ENCODE results near the gene PHETA2. TPM values are rescaled to one million over a fixed set of nuclear protein-coding genes. Genes with fewer than 3 reads are reported as not detected.
A peak's percentile ranks its signal among the peaks of the same experiment; 100 is the strongest.

PHETA2 gene
- polyA plus RNA-seq, 4 donors: 4.9 to 11.6 (median 9.2) TPM

GRCh38 chr22:42079319-42080251 lies 5.5 kb downstream of the PHETA2 start, which contains the start of gene SMDT1:
Gene SMDT1, plus strand, starts transcription at chr22:42079700. Its CDS starts 69 bp downstream, at chr22:42079769.
- FAIRE-seq (no peak), DNase-seq (peak; percentile 99)
- H3K36me3 ChIP-seq (ENCODE audit: control insufficient read depth in 3 of 3, insufficient read depth in 2 of 3, low read depth in 1 of 3, low read length in 3 of 3): peaks cover 0 to 57% (median 9%) of the 10 kb centered on the region in 3 donors
- H3K4me3 ChIP-seq (ENCODE audit: low read depth in 1 of 3, low read length in 3 of 3): peak within 1 kb of the TSS; percentile 60 to 85 (median 68)
- peaks cover 3 to 30% (median 8%) of the 10 kb centered on the region in 3 donors for H3K4me1 ChIP-seq (ENCODE audit: control insufficient read depth in 3 of 3, insufficient read depth in 2 of 3, low read depth in 1 of 3, low read length in 2 of 3)
- H3K9me3 ChIP-seq (ENCODE audit: control insufficient read depth in 2 of 2, insufficient read depth in 1 of 2, low read depth in 1 of 2, low read length in 1 of 2): no peaks in the 10 kb centered on the region
- peak within 1 kb of the TSS; percentile 96 to 99 (median 98) for H3K27ac ChIP-seq (ENCODE audit: low read depth in 1 of 3, low read length in 2 of 3)
- H3K27me3 ChIP-seq (ENCODE audit: control insufficient read depth in 3 of 3, insufficient read depth in 3 of 3, low read length in 3 of 3): no peaks in the 10 kb centered on the region
- WGBS, 3 donors: 0% methylated on average over 65 to 71 of the region's 71 CpGs

GRCh38 chr22:42080287-42080686 lies 6.2 kb downstream of the PHETA2 start:
- H3K4me1 ChIP-seq (ENCODE audit: control insufficient read depth in 3 of 3, insufficient read depth in 2 of 3, low read depth in 1 of 3, low read length in 2 of 3): peaks cover 3 to 23% (median 8%) of the 10 kb centered on the region in 3 donors
- H3K27me3 ChIP-seq (ENCODE audit: control insufficient read depth in 3 of 3, insufficient read depth in 3 of 3, low read length in 3 of 3): no peaks in the 10 kb centered on the region
- 0 to 2% (median 1%) methylated on average over 14 of the region's 14 CpGs for WGBS, 3 donors
- H3K36me3 ChIP-seq (ENCODE audit: control insufficient read depth in 3 of 3, insufficient read depth in 2 of 3, low read depth in 1 of 3, low read length in 3 of 3): peaks cover 2 to 62% (median 10%) of the 10 kb centered on the region in 3 donors
- peak overlapping the region; percentile 52 to 85 (median 60) for H3K4me3 ChIP-seq (ENCODE audit: low read depth in 1 of 3, low read length in 3 of 3)
- H3K9me3 ChIP-seq (ENCODE audit: control insufficient read depth in 2 of 2, insufficient read depth in 1 of 2, low read depth in 1 of 2, low read length in 1 of 2): no peaks in the 10 kb centered on the region
- H3K27ac ChIP-seq (ENCODE audit: low read depth in 1 of 3, low read length in 2 of 3): peak overlapping the region; percentile 96 to 99 (median 98)
- no peak for FAIRE-seq
- DNase-seq: peak; percentile 55 to 70

GRCh38 chr22:42083119-42083518 lies 9.1 kb downstream of the PHETA2 start:
- peaks cover 3 to 18% (median 8%) of the 10 kb centered on the region in 3 donors for H3K4me1 ChIP-seq (ENCODE audit: control insufficient read depth in 3 of 3, insufficient read depth in 2 of 3, low read depth in 1 of 3, low read length in 2 of 3)
- no peak for FAIRE-seq

GRCh38 chr22:42084874-42085273 lies 10.8 kb downstream of the PHETA2 start:
- peaks cover 2 to 14% (median 4%) of the 10 kb centered on the region in 3 donors for H3K4me1 ChIP-seq (ENCODE audit: control insufficient read depth in 3 of 3, insufficient read depth in 2 of 3, low read depth in 1 of 3, low read length in 2 of 3)

More at GRCh38 chr22:42083119-42083518, 9.1 kb downstream of the PHETA2 start:
- 82 to 95% (median 87%) methylated on average over 4 of the region's 4 CpGs for WGBS, 3 donors
- Histone ChIP-seq H3K27ac (ENCODE audit: low read depth in 1 of 3, low read length in 2 of 3) (no peak overlapping the region), H3K27me3 (ENCODE audit: control insufficient read depth in 3 of 3, insufficient read depth in 3 of 3, low read length in 3 of 3) (no peaks in the 10 kb centered on the region), H3K4me3 (ENCODE audit: low read depth in 1 of 3, low read length in 3 of 3) (no peak overlapping the region), H3K9me3 (ENCODE audit: control insufficient read depth in 2 of 2, insufficient read depth in 1 of 2, low read depth in 1 of 2, low read length in 1 of 2) (no peaks in the 10 kb centered on the region), H3K36me3 (ENCODE audit: control insufficient read depth in 3 of 3, insufficient read depth in 2 of 3, low read depth in 1 of 3, low read length in 3 of 3) (peaks cover 7 to 41% (median 16%) of the 10 kb centered on the region in 3 donors)
- DNase-seq: no peak

GRCh38 chr22:42086051-42086450 lies 12.0 kb downstream of the PHETA2 start:
- 65 to 73% (median 70%) methylated on average over 6 of the region's 6 CpGs for WGBS, 3 donors
- no peak overlapping the region for H3K27ac ChIP-seq (ENCODE audit: low read depth in 1 of 3, low read length in 2 of 3)
- no peak for FAIRE-seq
- DNase-seq: no peak
- peaks cover 2 to 10% (median 4%) of the 10 kb centered on the region in 3 donors for H3K4me1 ChIP-seq (ENCODE audit: control insufficient read depth in 3 of 3, insufficient read depth in 2 of 3, low read depth in 1 of 3, low read length in 2 of 3)
- H3K4me3 ChIP-seq (ENCODE audit: low read depth in 1 of 3, low read length in 3 of 3): no peak overlapping the region
- peaks cover 0 to 3% of the 10 kb centered on the region in 2 donors for H3K9me3 ChIP-seq (ENCODE audit: control insufficient read depth in 2 of 2, insufficient read depth in 1 of 2, low read depth in 1 of 2, low read length in 1 of 2)
- H3K36me3 ChIP-seq (ENCODE audit: control insufficient read depth in 3 of 3, insufficient read depth in 2 of 3, low read depth in 1 of 3, low read length in 3 of 3): peaks cover 7 to 36% (median 16%) of the 10 kb centered on the region in 3 donors
- H3K27me3 ChIP-seq (ENCODE audit: control insufficient read depth in 3 of 3, insufficient read depth in 3 of 3, low read length in 3 of 3): no peaks in the 10 kb centered on the region

More at GRCh38 chr22:42084874-42085273, 10.8 kb downstream of the PHETA2 start:
- WGBS, 3 donors: 92 to 95% (median 94%) methylated on average over 8 of the region's 8 CpGs
- DNase-seq (no peak), FAIRE-seq (no peak)
- no peaks in the 10 kb centered on the region for H3K27me3 ChIP-seq (ENCODE audit: control insufficient read depth in 3 of 3, insufficient read depth in 3 of 3, low read length in 3 of 3)
- H3K36me3 ChIP-seq (ENCODE audit: control insufficient read depth in 3 of 3, insufficient read depth in 2 of 3, low read depth in 1 of 3, low read length in 3 of 3): peaks cover 7 to 36% (median 16%) of the 10 kb centered on the region in 3 donors
- H3K9me3 ChIP-seq (ENCODE audit: control insufficient read depth in 2 of 2, insufficient read depth in 1 of 2, low read depth in 1 of 2, low read length in 1 of 2): peaks cover 0 to 3% of the 10 kb centered on the region in 2 donors
- no peak overlapping the region for H3K4me3 ChIP-seq (ENCODE audit: low read depth in 1 of 3, low read length in 3 of 3)
- H3K27ac ChIP-seq (ENCODE audit: low read depth in 1 of 3, low read length in 2 of 3): no peak overlapping the region

GRCh38 chr22:42090596-42091454 lies 16.8 kb downstream of the PHETA2 start, which contains the start of gene NDUFA6:
Gene NDUFA6, minus strand, starts transcription at chr22:42090772. Its CDS starts 28 bp downstream, at chr22:42090744.
- peak within 1 kb of the TSS; percentile 93 to 99 (median 98) for H3K27ac ChIP-seq (ENCODE audit: low read depth in 1 of 3, low read length in 2 of 3)
- DNase-seq (peak; percentile 99), FAIRE-seq (no peak)
- peaks cover 2 to 11% (median 6%) of the 10 kb centered on the region in 3 donors for H3K4me1 ChIP-seq (ENCODE audit: control insufficient read depth in 3 of 3, insufficient read depth in 2 of 3, low read depth in 1 of 3, low read length in 2 of 3)
- H3K27me3 ChIP-seq (ENCODE audit: control insufficient read depth in 3 of 3, insufficient read depth in 3 of 3, low read length in 3 of 3): no peaks in the 10 kb centered on the region
- WGBS, 3 donors: 0% methylated on average over 64 to 71 of the region's 71 CpGs
- peak within 1 kb of the TSS; percentile 75 to 90 (median 82) for H3K4me3 ChIP-seq (ENCODE audit: low read depth in 1 of 3, low read length in 3 of 3)
- H3K36me3 ChIP-seq (ENCODE audit: control insufficient read depth in 3 of 3, insufficient read depth in 2 of 3, low read depth in 1 of 3, low read length in 3 of 3): peaks cover 0 to 7% (median 2%) of the 10 kb centered on the region in 3 donors
- H3K9me3 ChIP-seq (ENCODE audit: control insufficient read depth in 2 of 2, insufficient read depth in 1 of 2, low read depth in 1 of 2, low read length in 1 of 2): peaks cover 0 to 3% of the 10 kb centered on the region in 2 donors

- peaks cover 0 to 7% (median 2%) of the 10 kb centered on the region in 3 donors for H3K36me3 ChIP-seq (ENCODE audit: control insufficient read depth in 3 of 3, insufficient read depth in 2 of 3, low read depth in 1 of 3, low read length in 3 of 3)
- peak overlapping the region; percentile 17 to 99 (median 93) for H3K27ac ChIP-seq (ENCODE audit: low read depth in 1 of 3, low read length in 2 of 3)
- DNase-seq (no peak), FAIRE-seq (no peak)
- 20 to 30% (median 20%) methylated on average over 7 of the region's 7 CpGs for WGBS, 3 donors
- H3K4me1 ChIP-seq (ENCODE audit: control insufficient read depth in 3 of 3, insufficient read depth in 2 of 3, low read depth in 1 of 3, low read length in 2 of 3): peaks cover 2 to 11% (median 6%) of the 10 kb centered on the region in 3 donors
- H3K9me3 ChIP-seq (ENCODE audit: control insufficient read depth in 2 of 2, insufficient read depth in 1 of 2, low read depth in 1 of 2, low read length in 1 of 2): peaks cover 0 to 7% of the 10 kb centered on the region in 2 donors
- no peaks in the 10 kb centered on the region for H3K27me3 ChIP-seq (ENCODE audit: control insufficient read depth in 3 of 3, insufficient read depth in 3 of 3, low read length in 3 of 3)
- peak overlapping the region; percentile 20 to 75 (median 37) for H3K4me3 ChIP-seq (ENCODE audit: low read depth in 1 of 3, low read length in 3 of 3)
Observed at GRCh38 chr22:42091455-42091782, 17.4 kb downstream of the PHETA2 start.

GRCh38 chr22:42101199-42101598 lies 27.2 kb downstream of the PHETA2 start:
- 95 to 99% (median 97%) methylated on average over 3 of the region's 3 CpGs for WGBS, 3 donors

More at GRCh38 chr22:42101199-42101598, 27.2 kb downstream of the PHETA2 start:
- Histone ChIP-seq H3K27me3 (ENCODE audit: control insufficient read depth in 3 of 3, insufficient read depth in 3 of 3, low read length in 3 of 3) (no peaks in the 10 kb centered on the region), H3K27ac (ENCODE audit: low read depth in 1 of 3, low read length in 2 of 3) (no peak overlapping the region), H3K36me3 (ENCODE audit: control insufficient read depth in 3 of 3, insufficient read depth in 2 of 3, low read depth in 1 of 3, low read length in 3 of 3) (peaks cover 0 to 15% (median 0%) of the 10 kb centered on the region in 3 donors), H3K4me1 (ENCODE audit: control insufficient read depth in 3 of 3, insufficient read depth in 2 of 3, low read depth in 1 of 3, low read length in 2 of 3) (no peaks in the 10 kb centered on the region), H3K4me3 (ENCODE audit: low read depth in 1 of 3, low read length in 3 of 3) (no peak overlapping the region), H3K9me3 (ENCODE audit: control insufficient read depth in 2 of 2, insufficient read depth in 1 of 2, low read depth in 1 of 2, low read length in 1 of 2) (peaks cover 0 to 61% of the 10 kb centered on the region in 2 donors)
- FAIRE-seq (no peak), DNase-seq (no peak)
